Measurements from ENCODE around the gene FANCE. TPM values are rescaled to one million over a fixed set of nuclear protein-coding genes. Genes with fewer than 3 reads are reported as not detected.

The FANCE gene
- total and polyA plus RNA-seq, 2 experiments from 2014 or later, result 5.4 to 25.5 TPM

- TF ChIP-seq CREB1 (CRISPR knock-in tag; IDR thresholded peaks at IDR 0.05; ENCODE audit: low read depth) (no peak), ZNF462 (CRISPR knock-in tag; IDR thresholded peaks at IDR 0.05) (no peak), JUNB (IDR thresholded peaks at IDR 0.05; ENCODE audit: unreplicated experiment) (no peak), STAT1 (IDR thresholded peaks at IDR 0.05; ENCODE audit: unreplicated experiment) (no peak), ZNF331 (CRISPR knock-in tag; IDR thresholded peaks at IDR 0.05; ENCODE audit: low read depth) (no peak), EZH2 (IDR thresholded peaks at IDR 0.05; ENCODE audit: low read depth, unreplicated experiment) (no peak), POLR2AphosphoS5 (IDR thresholded peaks at IDR 0.05; ENCODE audit: low read depth) (no peak), REST (IDR thresholded peaks at IDR 0.05; ENCODE audit: unreplicated experiment) (no peak), EZH2phosphoT487 (IDR thresholded peaks at IDR 0.05; ENCODE audit: unreplicated experiment) (no peak), ZNF114 (CRISPR knock-in tag; IDR thresholded peaks at IDR 0.05) (no peak)
- Histone ChIP-seq H3F3A (replicated peaks; ENCODE audit: low read depth) (no peaks in the 10 kb centered on the region), H3K4me2 (no peak overlapping the region), H2AFZ (no peak overlapping the region), H3K4me3 (no peak overlapping the region), H3K4me1 (ENCODE audit: insufficient read depth) (peaks cover 15% of the 10 kb centered on the region), H3K9me2 (ENCODE audit: insufficient read depth) (no peaks in the 10 kb centered on the region), H3K36me3 (ENCODE audit: insufficient read depth) (peaks cover 3% of the 10 kb centered on the region; the same call in 1 of the 2 replicates), H4K20me1 (replicated peaks; ENCODE audit: insufficient read depth) (no peaks in the 10 kb centered on the region), H3K27me3 (ENCODE audit: insufficient read depth) (no peaks in the 10 kb centered on the region), H3K27ac (ENCODE audit: low read depth) (no peak overlapping the region), H3K79me2 (replicated peaks; ENCODE audit: insufficient read depth) (no peaks in the 10 kb centered on the region)
- Mint-ChIP-seq H3K36me3 (ENCODE audit: low read depth) (peaks cover 26% of the 10 kb centered on the region), H3K4me3 (no peak overlapping the region), H3K27me3 (ENCODE audit: insufficient read depth, low read depth, poor library complexity) (no peaks in the 10 kb centered on the region), H3K27ac (no peak overlapping the region), H3K4me1 (peaks cover 28% of the 10 kb centered on the region), H3K9me3 (peaks cover 19% of the 10 kb centered on the region)
- DNase-seq (ENCODE audit: low spot score), result no peak
- no peak for ATAC-seq
These were observed 26.9 kb upstream of the FANCE start for GRCh38 chr6:35425284-35425683.
